ENCODE data around the gene CRX. TPM values are rescaled to one million over a fixed set of nuclear protein-coding genes. Genes with fewer than 3 reads are reported as not detected.
A peak's percentile ranks its signal among the peaks of the same experiment; 100 is the strongest.

The CRX gene
- total and polyA plus RNA-seq, 2 of the 13 experiments (the other 11 are each of a cell fraction or from before 2014, with no cell fraction given), result not detected

DNA sequence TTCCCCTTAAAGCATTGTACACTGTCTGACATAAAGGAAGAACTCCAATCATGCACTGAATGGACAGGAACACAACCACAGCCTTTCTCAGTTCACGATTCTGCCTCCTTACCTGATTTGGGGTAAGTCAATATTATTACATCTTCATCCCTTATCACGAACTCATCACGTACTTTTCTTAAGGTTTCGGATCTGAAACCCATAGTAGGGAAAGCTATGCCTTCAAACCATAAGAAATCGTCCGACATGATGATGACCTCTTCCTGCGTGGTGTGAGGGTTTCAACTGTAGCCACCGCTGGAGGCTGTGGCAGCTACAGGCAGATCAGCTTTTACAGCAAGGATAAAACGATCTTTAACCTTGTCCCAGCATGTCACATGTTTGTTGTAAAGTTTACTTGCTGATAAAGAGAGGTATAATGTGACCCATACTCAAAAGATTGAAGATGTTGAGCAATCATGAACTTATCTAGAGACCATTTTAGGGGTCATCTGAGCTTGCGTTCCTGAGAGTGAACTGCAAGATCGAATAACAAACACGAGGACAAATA lies 64.3 kb downstream of the CRX start, which contains the start of gene SULT2A1 (continued):
- TF ChIP-seq KDM2A (CRISPR knock-in tag; IDR thresholded peaks at IDR 0.05; ENCODE audit: borderline replicate concordance, low read depth) (0 out of 2 replicates have a peak, but pooled peaks have one; percentile 26), CEBPB (IDR thresholded peaks at IDR 0.05; ENCODE audit: borderline replicate concordance, low read depth, low read length) (peak; percentile 96), ZNF7 (CRISPR knock-in tag; IDR thresholded peaks at IDR 0.05) (no peak), IRX3 (CRISPR knock-in tag; IDR thresholded peaks at IDR 0.05; ENCODE audit: borderline replicate concordance, low read depth) (0 out of 2 replicates have a peak, but pooled peaks have one; percentile 62), ARID2 (CRISPR knock-in tag; IDR thresholded peaks at IDR 0.05; ENCODE audit: borderline replicate concordance) (peak; percentile 76; the same call in 1 of the 2 replicates), ZNF672 (CRISPR knock-in tag; IDR thresholded peaks at IDR 0.05) (no peak), ZBTB3 (CRISPR knock-in tag; IDR thresholded peaks at IDR 0.05; ENCODE audit: borderline replicate concordance, low read depth) (no peak), RFX5 (IDR thresholded peaks at IDR 0.05; ENCODE audit: low read depth, low read length) (no peak), ZNF10 (CRISPR knock-in tag; IDR thresholded peaks at IDR 0.05; ENCODE audit: borderline replicate concordance, low read depth) (no peak), ZNF136 (CRISPR knock-in tag; IDR thresholded peaks at IDR 0.05; ENCODE audit: low read depth) (no peak; the same call in 1 of the 2 replicates), ZNF609 (CRISPR knock-in tag; IDR thresholded peaks at IDR 0.05; ENCODE audit: borderline replicate concordance) (peak; percentile 86), ZNF235 (CRISPR knock-in tag; IDR thresholded peaks at IDR 0.05; ENCODE audit: borderline replicate concordance) (no peak), AKAP8 (CRISPR knock-in tag; IDR thresholded peaks at IDR 0.05) (no peak; the same call in 1 of the 2 replicates)
- TF ChIP-seq, protein P1, sequence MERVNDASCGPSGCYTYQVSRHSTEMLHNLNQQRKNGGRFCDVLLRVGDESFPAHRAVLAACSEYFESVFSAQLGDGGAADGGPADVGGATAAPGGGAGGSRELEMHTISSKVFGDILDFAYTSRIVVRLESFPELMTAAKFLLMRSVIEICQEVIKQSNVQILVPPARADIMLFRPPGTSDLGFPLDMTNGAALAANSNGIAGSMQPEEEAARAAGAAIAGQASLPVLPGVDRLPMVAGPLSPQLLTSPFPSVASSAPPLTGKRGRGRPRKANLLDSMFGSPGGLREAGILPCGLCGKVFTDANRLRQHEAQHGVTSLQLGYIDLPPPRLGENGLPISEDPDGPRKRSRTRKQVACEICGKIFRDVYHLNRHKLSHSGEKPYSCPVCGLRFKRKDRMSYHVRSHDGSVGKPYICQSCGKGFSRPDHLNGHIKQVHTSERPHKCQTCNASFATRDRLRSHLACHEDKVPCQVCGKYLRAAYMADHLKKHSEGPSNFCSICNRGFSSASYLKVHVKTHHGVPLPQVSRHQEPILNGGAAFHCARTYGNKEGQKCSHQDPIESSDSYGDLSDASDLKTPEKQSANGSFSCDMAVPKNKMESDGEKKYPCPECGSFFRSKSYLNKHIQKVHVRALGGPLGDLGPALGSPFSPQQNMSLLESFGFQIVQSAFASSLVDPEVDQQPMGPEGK (CRISPR knock-in tag; IDR thresholded peaks at IDR 0.05), result peak; percentile 47; the same call in 1 of the 2 replicates
- TF ChIP-seq, protein P2, sequence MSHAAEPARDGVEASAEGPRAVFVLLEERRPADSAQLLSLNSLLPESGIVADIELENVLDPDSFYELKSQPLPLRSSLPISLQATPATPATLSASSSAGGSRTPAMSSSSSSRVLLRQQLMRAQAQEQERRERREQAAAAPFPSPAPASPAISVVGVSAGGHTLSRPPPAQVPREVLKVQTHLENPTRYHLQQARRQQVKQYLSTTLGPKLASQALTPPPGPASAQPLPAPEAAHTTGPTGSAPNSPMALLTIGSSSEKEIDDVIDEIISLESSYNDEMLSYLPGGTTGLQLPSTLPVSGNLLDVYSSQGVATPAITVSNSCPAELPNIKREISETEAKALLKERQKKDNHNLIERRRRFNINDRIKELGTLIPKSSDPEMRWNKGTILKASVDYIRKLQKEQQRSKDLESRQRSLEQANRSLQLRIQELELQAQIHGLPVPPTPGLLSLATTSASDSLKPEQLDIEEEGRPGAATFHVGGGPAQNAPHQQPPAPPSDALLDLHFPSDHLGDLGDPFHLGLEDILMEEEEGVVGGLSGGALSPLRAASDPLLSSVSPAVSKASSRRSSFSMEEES (CRISPR knock-in tag; IDR thresholded peaks at IDR 0.05), result peak; percentile 99
- TF ChIP-seq, protein P3, sequence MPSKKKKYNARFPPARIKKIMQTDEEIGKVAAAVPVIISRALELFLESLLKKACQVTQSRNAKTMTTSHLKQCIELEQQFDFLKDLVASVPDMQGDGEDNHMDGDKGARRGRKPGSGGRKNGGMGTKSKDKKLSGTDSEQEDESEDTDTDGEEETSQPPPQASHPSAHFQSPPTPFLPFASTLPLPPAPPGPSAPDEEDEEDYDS (CRISPR knock-in tag; IDR thresholded peaks at IDR 0.05), result peak; percentile 92

All from HepG2 (cell line).